ENCODE results near the gene KRT3.

GRCh38 chr12:52772188-52772587 is 23.7 kb downstream of the KRT3 start:
- no peak for TF ChIP-seq CTCF (IDR thresholded peaks at IDR 0.05 in 2 of 3, conservative IDR thresholded peaks at IDR 0.05 in 1 of 3; ENCODE audit: control insufficient read depth in 2 of 3, extremely low read depth in 1 of 3, insufficient read depth in 1 of 3, low read depth in 3 of 3, low read length in 3 of 3)
- TF ChIP-seq ZNF274 (IDR thresholded peaks at IDR 0.05; ENCODE audit: insufficient read depth, insufficient read length): no peak
- TF ChIP-seq MAX (IDR thresholded peaks at IDR 0.05; ENCODE audit: low read depth, low read length): no peak
- no peak for TF ChIP-seq EZH2 (IDR thresholded peaks at IDR 0.05; ENCODE audit: borderline replicate concordance, control insufficient read depth, low read depth, low read length)
- TF ChIP-seq TCF12 (IDR thresholded peaks at IDR 0.05; ENCODE audit: low read depth, low read length): no peak

Measured in GM12878 (cell line).